Jurkat, Clone E6-1 (cell line): Measurements from ENCODE around the gene MYO18A.
A peak's percentile ranks its signal among the peaks of the same experiment; 100 is the strongest.
"Not testable (repeated sequence)": the region's sequence is repeated elsewhere in the genome, so short reads cannot be mapped to it uniquely, and the experiment has no call there.

Experiments
- DNase-seq: peaks from one replicate; pipeline ENCODE4 v3.0.0-alpha.2; 2011; ENCODE audit warnings: low read depth, low spot score
- H3K4me3 ChIP-seq: 2 replicates; pipeline ENCODE4 v1.5.1; 2011; ENCODE audit warnings: mild to moderate bottlenecking, low read length, control low read depth, moderate library complexity

Gene MYO18A

GRCh38 chr17:29155227-29155965 is 24.8 kb downstream of the MYO18A start:
- H3K4me3 ChIP-seq = no peak overlapping the region; the same call in 1 of the 2 replicates
- no peak for DNase-seq

GRCh38 chr17:29154516-29155226 is 25.5 kb downstream of the MYO18A start:
- no peak overlapping the region for H3K4me3 ChIP-seq
- DNase-seq = no peak

GRCh38 chr17:29151567-29151966 is 28.6 kb downstream of the MYO18A start:
- H3K4me3 ChIP-seq = no peak overlapping the region
- DNase-seq = no peak

- no peak for DNase-seq
- no peak overlapping the region for H3K4me3 ChIP-seq
These were observed 30.0 kb downstream of the MYO18A start for GRCh38 chr17:29150161-29150560.

- no peak for DNase-seq
- H3K4me3 ChIP-seq = peak overlapping the region; percentile 65
These were observed 30.6 kb downstream of the MYO18A start for GRCh38 chr17:29149431-29150064.

- peak overlapping the region; percentile 65 for H3K4me3 ChIP-seq
- peak; percentile 83 for DNase-seq
These were observed 31.3 kb downstream of the MYO18A start for GRCh38 chr17:29148790-29149430.

GRCh38 chr17:29148257-29148789 is 31.9 kb downstream of the MYO18A start:
- no peak for DNase-seq
- H3K4me3 ChIP-seq = peak overlapping the region; percentile 65

GRCh38 chr17:29147682-29148081 is 32.5 kb downstream of the MYO18A start:
- no peak for DNase-seq
- no peak overlapping the region for H3K4me3 ChIP-seq

GRCh38 chr17:29147228-29147627 is 33.0 kb downstream of the MYO18A start:
- not testable (repeated sequence) for H3K4me3 ChIP-seq, DNase-seq

GRCh38 chr17:29146369-29146972 is 33.7 kb downstream of the MYO18A start:
- no peak overlapping the region for H3K4me3 ChIP-seq
- DNase-seq = no peak

- peak; percentile 85 for DNase-seq
- H3K4me3 ChIP-seq = no peak overlapping the region
These were observed 34.7 kb downstream of the MYO18A start for GRCh38 chr17:29145289-29146073.

GRCh38 chr17:29143894-29144293 is 36.3 kb downstream of the MYO18A start:
- DNase-seq = no peak

GRCh38 chr17:29141514-29141876 is 38.7 kb downstream of the MYO18A start:
- DNase-seq = no peak
- H3K4me3 ChIP-seq = peak overlapping the region; percentile 85

More at GRCh38 chr17:29143894-29144293, 36.3 kb downstream of the MYO18A start:
- H3K4me3 ChIP-seq = no peak overlapping the region

- peak overlapping the region; percentile 85 for H3K4me3 ChIP-seq
- peak; percentile 63 for DNase-seq
These were observed 39.3 kb downstream of the MYO18A start for GRCh38 chr17:29140631-29141513.

GRCh38 chr17:29140051-29140621 is 40.1 kb downstream of the MYO18A start:
- peak; percentile 85 for DNase-seq
- H3K4me3 ChIP-seq = peak overlapping the region; percentile 85

GRCh38 chr17:29138971-29139691 is 41.1 kb downstream of the MYO18A start:
- DNase-seq = peak; percentile 64
- peak overlapping the region; percentile 85 for H3K4me3 ChIP-seq
